Measurements from ENCODE around the gene LRMDA. TPM values are rescaled to one million over a fixed set of nuclear protein-coding genes. Genes with fewer than 3 reads are reported as not detected.

Gene LRMDA
- polyA plus RNA-seq, 1 donor (not counting 4 experiments of a cell fraction or from before 2014, with no cell fraction given) = not detected

- DNase-seq (ENCODE audit: low read depth, low spot score) = peak; percentile 0
- Histone ChIP-seq H3K9me1 (ENCODE audit: control insufficient read depth, extremely low read depth, insufficient read depth, low read length) (no peaks in the 10 kb centered on the region), H3K36me3 (ENCODE audit: control insufficient read depth in 2 of 2, extremely low read depth in 1 of 2, insufficient read depth in 2 of 2, low read length in 2 of 2) (no peaks in the 10 kb centered on the region), H3K9me3 (ENCODE audit: control insufficient read depth, low read depth, low read length) (no peaks in the 10 kb centered on the region), H3K4me1 (ENCODE audit: control insufficient read depth, extremely low read depth, insufficient read depth, low read length) (no peaks in the 10 kb centered on the region), H2AFZ (ENCODE audit: control insufficient read depth, low read length) (no peak overlapping the region), H3K79me2 (ENCODE audit: control insufficient read depth, insufficient read depth, low read length) (no peaks in the 10 kb centered on the region), H3K9ac (ENCODE audit: control insufficient read depth, extremely low read depth, insufficient read depth, low read length) (no peak overlapping the region), H3K4me3 (ENCODE audit: control insufficient read depth in 2 of 3, extremely low read depth in 1 of 3, insufficient read depth in 2 of 3, low read depth in 1 of 3, low read length in 3 of 3) (no peak overlapping the region), H3K27ac (ENCODE audit: control insufficient read depth, insufficient read depth, low read length) (no peak overlapping the region), H3K4me2 (ENCODE audit: control insufficient read depth, extremely low read depth, insufficient read depth, low read depth, low read length) (no peak overlapping the region), H3K27me3 (ENCODE audit: control insufficient read depth, extremely low read depth, insufficient read depth, low read length) (peaks cover 18% of the 10 kb centered on the region), H4K20me1 (ENCODE audit: control insufficient read depth, extremely low read depth, insufficient read depth, low read length) (no peaks in the 10 kb centered on the region)
- FAIRE-seq = no peak
- TF ChIP-seq, protein P1, sequence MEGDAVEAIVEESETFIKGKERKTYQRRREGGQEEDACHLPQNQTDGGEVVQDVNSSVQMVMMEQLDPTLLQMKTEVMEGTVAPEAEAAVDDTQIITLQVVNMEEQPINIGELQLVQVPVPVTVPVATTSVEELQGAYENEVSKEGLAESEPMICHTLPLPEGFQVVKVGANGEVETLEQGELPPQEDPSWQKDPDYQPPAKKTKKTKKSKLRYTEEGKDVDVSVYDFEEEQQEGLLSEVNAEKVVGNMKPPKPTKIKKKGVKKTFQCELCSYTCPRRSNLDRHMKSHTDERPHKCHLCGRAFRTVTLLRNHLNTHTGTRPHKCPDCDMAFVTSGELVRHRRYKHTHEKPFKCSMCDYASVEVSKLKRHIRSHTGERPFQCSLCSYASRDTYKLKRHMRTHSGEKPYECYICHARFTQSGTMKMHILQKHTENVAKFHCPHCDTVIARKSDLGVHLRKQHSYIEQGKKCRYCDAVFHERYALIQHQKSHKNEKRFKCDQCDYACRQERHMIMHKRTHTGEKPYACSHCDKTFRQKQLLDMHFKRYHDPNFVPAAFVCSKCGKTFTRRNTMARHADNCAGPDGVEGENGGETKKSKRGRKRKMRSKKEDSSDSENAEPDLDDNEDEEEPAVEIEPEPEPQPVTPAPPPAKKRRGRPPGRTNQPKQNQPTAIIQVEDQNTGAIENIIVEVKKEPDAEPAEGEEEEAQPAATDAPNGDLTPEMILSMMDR (optimal IDR thresholded peaks at IDR 0.05 in 1 of 3, IDR thresholded peaks at IDR 0.05 in 1 of 3, conservative IDR thresholded peaks at IDR 0.05 in 1 of 3; ENCODE audit: extremely low read depth in 1 of 3, insufficient read depth in 2 of 3, low read length in 3 of 3) = peak; percentile 30 to 65 (median 64)
- no peak for TF ChIP-seq EZH2 (IDR thresholded peaks at IDR 0.05; ENCODE audit: low read length)
- dilution Hi-C loops (cut with MboI; ENCODE audit: extremely low pct_ligation_motif_present, low sequenced_read_pairs) = no loop called here
Measured at GRCh38 chr10:75651417-75651816, 220.0 kb downstream of the LRMDA start.

- no peaks in the 10 kb centered on the region for H3K79me2 ChIP-seq (ENCODE audit: control insufficient read depth, insufficient read depth, low read length)
- peaks cover 11% of the 10 kb centered on the region for H3K27me3 ChIP-seq (ENCODE audit: control insufficient read depth, extremely low read depth, insufficient read depth, low read length)
- no peak for DNase-seq (ENCODE audit: low read depth, low spot score)
- H4K20me1 ChIP-seq (ENCODE audit: control insufficient read depth, extremely low read depth, insufficient read depth, low read length) = no peaks in the 10 kb centered on the region
- no peaks in the 10 kb centered on the region for H3K36me3 ChIP-seq (ENCODE audit: control insufficient read depth in 2 of 2, extremely low read depth in 1 of 2, insufficient read depth in 2 of 2, low read length in 2 of 2)
- no peak overlapping the region for H3K9ac ChIP-seq (ENCODE audit: control insufficient read depth, extremely low read depth, insufficient read depth, low read length)
- H3K4me1 ChIP-seq (ENCODE audit: control insufficient read depth, extremely low read depth, insufficient read depth, low read length) = no peaks in the 10 kb centered on the region
- H3K9me1 ChIP-seq (ENCODE audit: control insufficient read depth, extremely low read depth, insufficient read depth, low read length) = no peaks in the 10 kb centered on the region
- no peak overlapping the region for H3K4me2 ChIP-seq (ENCODE audit: control insufficient read depth, extremely low read depth, insufficient read depth, low read depth, low read length)
- FAIRE-seq = no peak
- no peak overlapping the region for H3K4me3 ChIP-seq (ENCODE audit: control insufficient read depth in 2 of 3, extremely low read depth in 1 of 3, insufficient read depth in 2 of 3, low read depth in 1 of 3, low read length in 3 of 3)
- TF ChIP-seq EZH2 (IDR thresholded peaks at IDR 0.05; ENCODE audit: low read length) = no peak
- TF ChIP-seq, protein P1 (optimal IDR thresholded peaks at IDR 0.05 in 1 of 3, IDR thresholded peaks at IDR 0.05 in 1 of 3, conservative IDR thresholded peaks at IDR 0.05 in 1 of 3; ENCODE audit: extremely low read depth in 1 of 3, insufficient read depth in 2 of 3, low read length in 3 of 3) = no peak
- H3K9me3 ChIP-seq (ENCODE audit: control insufficient read depth, low read depth, low read length) = no peaks in the 10 kb centered on the region
- H3K27ac ChIP-seq (ENCODE audit: control insufficient read depth, insufficient read depth, low read length) = no peak overlapping the region
- H2AFZ ChIP-seq (ENCODE audit: control insufficient read depth, low read length) = no peak overlapping the region
- dilution Hi-C loops (cut with MboI; ENCODE audit: extremely low pct_ligation_motif_present, low sequenced_read_pairs) = no loop called here
Measured at GRCh38 chr10:75652146-75652740, 220.8 kb downstream of the LRMDA start.

Data from keratinocyte (primary cell).